Cardiac septum (tissue), 1 donor: ENCODE results near the gene ATP10A. TPM values are rescaled to one million over a fixed set of nuclear protein-coding genes. Genes with fewer than 3 reads are reported as not detected.

Source experiments
- DNase-seq: peaks from one replicate; pipeline ENCODE4 v3.0.0-alpha.2; 2020; ENCODE audit warnings: low spot score
- intact Hi-C: fragments of 100-400 bp; cut with DNase I; formaldehyde crosslinking; loops from one replicate; pipeline ENCODE4 v1.14.0; 2022
- total RNA-seq: library from RNA; stranded (reverse); fragmentation: NEBNext Ultra II Directional; extraction: Animal tissue kit (Norgen Biotek cat#: 25700); gene quantifications from one replicate; pipeline ENCODE4 v1.2.1, GENCODE V29; 2021
- donor health status: DM: no; HTN: no; CAD: no.

Gene ATP10A
- total RNA-seq, 1 donor from 2014 or later: 0.94 TPM

DNA sequence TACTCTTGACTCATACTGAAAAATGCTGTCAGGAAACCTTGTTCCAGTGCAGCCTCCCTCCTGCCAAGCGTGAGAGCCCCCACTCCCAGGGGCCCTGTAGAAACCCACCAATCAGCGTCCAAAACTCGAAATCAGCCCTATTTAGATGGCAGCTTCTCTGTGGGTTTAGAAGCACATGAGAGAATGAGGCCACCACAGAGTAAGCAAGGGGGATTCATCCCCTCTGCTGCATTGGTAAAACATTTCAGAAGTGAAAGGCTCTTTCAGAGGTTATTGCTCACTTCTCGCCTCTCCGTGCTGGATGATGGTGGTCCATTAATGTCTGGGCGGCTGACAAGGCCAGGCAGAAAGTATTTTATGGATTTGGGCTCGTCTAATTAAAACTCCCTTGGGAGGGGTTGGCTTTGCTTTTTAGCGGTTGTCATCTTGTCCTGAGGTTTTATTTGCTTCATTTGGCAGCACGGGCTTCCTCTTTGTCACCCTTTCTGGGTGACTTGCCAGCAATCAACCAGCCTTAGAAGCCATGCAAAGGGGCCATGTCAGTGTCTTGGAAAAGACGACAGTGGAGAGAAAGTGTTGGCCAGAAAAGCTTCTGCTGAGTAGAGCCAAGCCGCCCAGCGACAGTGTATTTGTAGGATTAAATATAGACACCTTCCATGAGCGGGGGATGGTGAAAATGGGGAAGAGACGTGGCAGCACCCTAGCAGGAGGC lies 145.5 kb downstream of the ATP10A start:
- DNase-seq: no peak
- intact Hi-C loops: no loop called here

DNA sequence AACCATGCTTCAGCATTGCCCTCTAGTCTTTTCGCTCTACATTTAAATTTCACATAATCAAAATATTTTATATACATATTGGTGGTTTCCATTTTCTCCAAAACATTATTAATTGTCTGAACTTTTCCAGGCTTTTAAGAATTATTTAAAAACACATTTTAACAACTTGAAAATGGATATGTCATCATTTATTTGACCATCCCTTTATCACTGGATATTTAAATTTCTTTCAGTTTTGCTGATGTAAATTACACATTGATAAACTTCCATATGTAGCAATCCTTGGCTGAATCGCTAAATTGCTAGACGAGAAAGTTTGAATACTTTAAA lies 146.0 kb downstream of the ATP10A start:
- intact Hi-C loops: no loop called here
- DNase-seq: no peak

DNA sequence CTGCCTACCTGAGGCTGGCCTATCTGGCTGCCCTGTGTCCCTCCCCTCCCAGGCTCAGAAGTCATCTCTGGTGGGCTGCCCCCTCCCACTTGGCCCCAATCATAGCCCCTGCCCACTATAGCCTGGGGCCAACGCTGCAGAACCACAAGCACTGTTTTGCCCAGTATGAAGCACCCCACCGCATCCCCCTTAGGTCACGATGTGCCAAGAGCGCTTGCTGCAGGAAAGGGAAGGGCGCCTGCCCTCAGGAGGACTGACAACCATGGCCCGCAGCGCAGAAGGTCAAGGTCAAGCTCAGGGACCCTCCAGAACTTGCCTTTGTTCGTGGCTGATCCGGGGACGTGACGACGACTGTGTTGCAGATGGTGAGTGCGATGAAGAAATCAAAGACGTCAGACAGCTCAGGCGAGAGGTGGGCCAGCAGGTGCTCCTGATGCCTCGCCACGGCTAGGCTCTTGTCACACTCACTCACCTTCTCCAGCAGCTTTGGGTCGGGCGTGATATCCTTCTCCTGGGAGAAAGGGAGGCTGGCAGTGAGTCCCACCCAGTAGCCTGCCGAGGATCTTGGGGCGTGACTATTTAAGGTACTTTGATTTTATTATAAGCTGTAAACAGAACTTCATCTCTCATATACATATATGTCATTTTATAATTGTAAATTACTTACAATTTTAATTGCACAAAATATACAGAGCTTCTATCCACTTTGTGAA lies 146.6 kb downstream of the ATP10A start:
- intact Hi-C loops: no loop called here
- peak; percentile 41 for DNase-seq

DNA sequence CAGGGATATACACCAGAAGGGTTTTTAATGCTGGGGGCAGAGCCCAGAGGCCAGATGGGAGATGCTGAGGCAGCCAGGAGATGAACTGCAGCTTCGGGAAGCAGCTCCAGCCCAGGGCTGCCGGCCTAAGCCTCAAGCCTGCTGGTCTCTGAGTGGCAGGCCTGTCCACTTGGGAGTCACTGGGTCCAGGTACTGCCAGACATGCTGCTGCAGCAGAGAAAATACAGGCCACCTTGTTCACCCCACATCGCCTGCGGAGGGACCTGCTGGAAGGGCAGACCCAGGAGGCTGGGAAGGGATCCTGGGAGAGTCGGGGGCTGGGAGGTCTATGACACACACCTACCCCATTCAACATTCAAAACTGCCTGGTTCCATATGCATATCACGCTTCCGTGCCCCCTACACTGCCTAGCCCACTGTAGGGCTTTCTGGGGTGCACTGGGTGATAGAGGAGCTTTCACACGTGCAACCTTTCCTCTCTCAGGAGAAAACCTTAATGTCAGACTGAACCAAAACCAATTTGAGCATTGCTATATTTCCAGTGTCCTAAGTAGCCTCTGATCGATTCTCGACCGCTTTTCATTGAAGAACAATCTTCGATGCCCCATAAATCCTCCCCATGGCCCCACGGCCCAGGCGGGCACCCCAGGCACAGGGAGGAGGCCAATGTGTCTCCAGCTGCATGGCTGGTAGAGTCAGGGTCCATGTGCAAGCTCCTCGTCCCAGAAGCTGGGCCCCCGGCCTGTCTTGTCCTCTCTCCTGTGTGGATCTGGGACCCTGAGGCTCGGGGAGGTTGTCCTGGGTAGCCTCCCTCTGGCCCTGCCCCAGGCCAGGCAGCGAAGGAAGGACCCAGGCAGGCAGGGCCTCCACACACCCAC lies 147.4 kb downstream of the ATP10A start:
- intact Hi-C loops: no loop called here
- peak; percentile 66 for DNase-seq

DNA sequence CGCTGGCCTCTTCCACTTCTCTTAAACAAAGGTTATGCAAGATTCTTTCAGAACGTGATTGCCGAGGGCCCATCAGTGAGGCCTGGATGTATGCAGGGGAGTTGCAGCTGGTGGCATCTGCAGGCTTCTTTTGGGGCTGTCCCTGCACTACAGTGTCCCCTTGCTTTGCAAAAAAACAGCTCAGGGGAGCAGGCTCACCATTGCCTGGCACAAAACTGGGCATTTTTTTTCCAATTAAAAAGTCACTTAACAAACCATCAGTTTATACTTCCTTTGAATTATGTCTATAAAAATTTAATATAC lies 148.6 kb downstream of the ATP10A start:
- DNase-seq: peak; percentile 20
- intact Hi-C loops: no loop called here

DNA sequence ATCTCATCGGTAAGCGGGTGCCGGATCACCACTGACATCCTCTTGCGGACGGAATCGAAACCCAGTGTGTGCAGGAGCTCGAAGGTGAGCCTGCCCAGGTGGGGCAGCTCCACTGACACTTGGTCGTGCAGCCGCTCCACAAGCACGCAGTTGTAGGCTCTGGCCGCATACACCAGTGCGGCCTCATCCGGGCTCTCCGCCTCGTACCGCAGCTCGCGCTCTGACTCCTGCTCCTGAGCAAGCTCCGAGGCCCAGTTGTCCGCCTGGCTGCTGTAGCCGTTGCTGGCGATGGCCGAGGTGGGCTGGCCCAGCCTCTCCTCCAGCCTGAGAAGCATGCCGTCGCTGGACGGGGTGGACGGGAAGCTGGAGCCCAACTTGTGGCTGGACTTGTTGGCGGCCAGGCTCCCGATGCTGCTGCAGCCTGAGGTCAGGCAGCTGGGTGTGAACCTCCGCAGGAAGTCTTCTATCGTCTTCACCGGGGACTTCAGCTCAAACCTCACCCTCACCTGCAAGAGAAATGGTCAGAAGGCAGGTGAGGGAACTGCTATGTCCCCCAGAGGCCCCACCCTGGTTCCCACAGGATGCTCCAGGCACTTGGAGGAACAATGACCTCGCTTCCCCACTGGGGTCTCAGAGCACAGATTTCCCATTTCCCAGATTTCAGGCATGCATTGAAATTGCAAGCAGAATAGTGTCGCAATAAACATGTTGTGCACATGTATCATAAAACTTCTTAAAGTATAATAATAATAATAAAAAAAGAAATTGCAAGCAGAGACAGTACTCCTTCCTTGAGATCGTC lies 149.2 kb downstream of the ATP10A start:
- peak; percentile 72 for DNase-seq
- intact Hi-C loops: no loop called here

DNA sequence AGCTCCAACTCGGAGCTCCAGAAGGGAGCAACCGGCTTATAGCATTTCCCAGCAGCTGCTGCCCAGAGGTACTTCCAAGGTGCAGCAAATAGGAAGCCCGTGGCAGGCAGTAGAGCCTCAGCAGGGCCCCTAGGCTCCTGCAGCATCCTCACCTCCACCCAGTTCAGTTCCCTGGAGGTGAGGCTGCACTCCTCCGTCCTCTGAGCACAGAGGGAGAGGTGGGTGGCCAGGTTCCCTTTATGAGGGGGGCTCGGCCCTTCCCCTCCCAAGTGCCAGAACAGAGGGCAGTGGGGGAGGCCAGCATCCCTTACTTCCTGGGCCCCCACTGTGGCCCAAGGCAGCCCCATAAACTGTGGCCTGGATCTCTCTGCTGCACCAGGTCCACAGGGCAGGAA lies 150.2 kb downstream of the ATP10A start:
- intact Hi-C loops: no loop called here
- peak; percentile 69 for DNase-seq

DNA sequence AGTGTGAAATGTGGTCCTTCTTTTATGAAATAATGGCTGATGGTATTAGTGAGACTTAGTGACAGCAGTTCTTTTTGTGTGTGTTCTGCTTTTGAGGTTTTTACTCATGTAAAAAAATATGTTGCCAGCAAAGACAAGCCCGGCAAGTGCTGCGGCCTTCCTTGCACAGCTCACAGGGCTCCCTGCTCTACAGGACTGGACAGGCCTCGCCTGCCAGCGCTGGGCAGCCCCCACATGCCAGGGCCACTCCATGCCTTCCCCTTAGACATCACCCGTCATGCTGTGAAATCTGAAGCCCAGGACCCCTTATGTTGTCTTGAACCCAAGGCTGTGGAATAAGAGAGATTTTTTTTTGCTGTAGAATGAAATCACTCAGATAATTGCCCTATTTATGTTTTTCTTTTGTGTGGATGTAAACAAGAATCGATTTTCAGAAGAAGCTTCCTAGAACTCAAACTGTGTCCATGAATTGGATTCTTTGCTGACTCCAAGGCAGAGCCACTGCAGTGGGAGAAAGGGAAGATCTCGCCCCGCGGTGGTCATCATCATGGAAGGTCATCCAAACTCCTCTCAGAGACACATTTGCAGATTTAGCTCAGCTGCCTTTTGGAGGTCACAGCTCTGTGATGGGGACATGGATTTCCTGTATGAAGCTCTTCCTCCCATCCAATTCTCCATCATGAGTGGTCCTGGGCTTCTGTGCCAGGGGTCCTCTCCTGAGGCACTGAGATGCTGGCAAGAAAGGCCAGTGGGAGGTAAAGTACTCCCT lies 150.8 kb downstream of the ATP10A start:
- intact Hi-C loops: no loop called here
- DNase-seq: peak; percentile 67

DNA sequence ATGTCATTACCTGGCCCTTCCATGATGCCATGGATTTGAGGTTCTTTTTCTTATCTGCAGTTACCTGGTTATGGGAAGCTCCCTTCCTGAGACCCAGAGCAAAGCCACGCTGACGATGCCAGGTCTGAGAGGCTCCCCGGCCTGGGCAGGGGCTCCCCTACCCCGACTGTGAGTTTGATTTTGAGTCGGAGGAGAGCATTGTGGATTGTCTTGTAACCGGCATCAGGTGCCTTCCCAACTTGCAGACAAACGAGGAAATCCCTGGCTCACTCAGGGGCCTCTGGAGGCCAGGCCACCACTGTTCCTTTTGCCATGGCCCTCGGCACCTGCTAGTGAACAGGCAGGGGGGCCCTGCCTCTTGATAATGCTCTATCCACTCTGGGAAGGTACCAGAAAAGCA lies 151.4 kb downstream of the ATP10A start:
- DNase-seq: peak; percentile 63
- intact Hi-C loops: no loop called here

DNA sequence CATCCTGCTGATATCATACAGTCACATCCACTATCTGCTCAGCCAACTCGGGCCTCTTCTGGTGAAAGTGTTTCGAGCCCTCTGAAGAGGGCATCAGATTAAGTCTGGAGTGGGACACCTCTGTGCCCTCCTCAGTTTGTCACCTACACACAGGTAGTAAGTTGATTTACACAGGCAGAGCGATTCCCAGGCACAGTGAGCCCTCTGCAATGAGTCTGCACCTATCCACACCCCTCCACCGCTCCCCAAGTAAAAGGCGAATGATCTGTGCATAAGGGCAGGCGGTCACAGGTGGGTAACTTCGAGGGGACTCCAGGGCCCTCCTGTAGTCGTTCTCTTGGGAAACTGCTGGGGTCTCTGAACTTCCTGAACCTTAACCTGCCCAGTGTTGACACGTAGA lies 152.0 kb downstream of the ATP10A start:
- peak; percentile 36 for DNase-seq
- intact Hi-C loops: no loop called here

DNA sequence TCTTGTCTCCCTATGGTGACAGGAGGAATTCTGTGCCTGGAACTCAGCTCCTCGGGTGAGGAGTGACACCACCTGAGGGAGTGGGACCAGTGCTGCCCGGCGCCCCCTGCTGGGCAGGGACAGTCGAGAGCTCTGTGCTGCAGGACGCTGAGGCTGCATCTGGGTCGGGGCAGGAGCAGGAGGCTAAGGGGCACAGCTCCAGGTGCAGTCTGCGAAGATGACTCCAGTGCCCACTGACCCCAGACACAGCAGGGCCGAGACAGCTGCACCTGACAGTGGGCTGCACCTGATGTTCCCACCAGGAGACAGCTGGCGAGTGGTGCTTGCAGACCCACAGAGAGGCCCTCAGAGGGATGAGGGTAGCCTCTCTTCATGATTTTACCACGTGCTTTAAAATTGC lies 152.9 kb downstream of the ATP10A start:
- DNase-seq: peak; percentile 73
- intact Hi-C loops: no loop called here

DNA sequence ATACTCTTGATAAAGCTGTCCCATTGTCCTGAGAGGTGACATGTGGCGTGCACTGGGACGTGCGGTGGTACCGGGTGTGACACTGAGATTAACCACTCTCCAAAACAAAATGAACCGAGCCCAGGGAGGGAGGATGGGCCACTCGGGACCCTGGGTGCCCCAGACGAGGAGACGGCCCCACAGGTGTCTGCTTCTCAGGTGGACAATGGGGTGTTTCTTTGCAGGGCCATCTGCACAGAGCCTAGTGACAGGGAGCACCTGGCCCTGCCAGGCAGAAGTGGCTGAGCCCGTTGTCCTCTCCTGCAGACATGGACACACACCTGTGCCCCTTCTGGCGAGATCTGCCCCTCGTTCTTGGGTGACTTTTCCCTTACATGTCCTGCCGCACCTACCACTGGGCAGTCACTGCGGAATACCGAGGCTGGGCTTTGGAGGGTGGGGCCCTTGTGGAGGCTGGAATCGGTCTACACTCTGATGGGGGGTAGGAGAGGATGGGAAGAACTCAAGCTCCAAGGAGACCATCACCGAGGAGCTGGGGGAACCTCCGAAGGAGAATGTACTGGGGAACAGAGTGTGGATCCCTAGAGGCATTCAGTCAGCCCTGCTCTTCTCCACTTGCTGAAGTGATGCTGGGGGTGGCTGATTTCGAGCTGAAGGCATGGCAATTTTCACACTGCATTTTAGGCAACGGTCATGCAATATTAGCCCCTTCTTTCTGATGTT lies 153.5 kb downstream of the ATP10A start:
- intact Hi-C loops: no loop called here
- peak; percentile 62 for DNase-seq

DNA sequence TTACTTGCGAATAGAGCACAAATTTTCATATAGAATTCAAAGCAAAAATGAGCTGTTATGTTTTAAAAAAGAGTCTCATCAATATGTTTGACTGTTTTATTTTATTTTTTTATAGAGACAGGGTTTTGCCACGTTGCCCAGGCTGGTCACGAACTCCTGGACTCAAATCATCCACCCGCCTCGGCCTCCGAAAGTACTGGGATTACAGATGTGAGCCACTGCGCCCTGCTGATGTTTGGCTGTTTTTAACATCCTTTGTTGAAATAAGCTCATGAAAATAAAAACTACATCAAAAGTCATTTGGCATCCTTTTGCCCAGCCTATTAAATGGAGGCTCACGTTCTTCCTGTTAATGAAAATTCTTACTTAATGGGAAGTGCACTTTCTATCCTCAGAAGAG lies 154.7 kb downstream of the ATP10A start:
- intact Hi-C loops: no loop called here
- DNase-seq: no peak

DNA sequence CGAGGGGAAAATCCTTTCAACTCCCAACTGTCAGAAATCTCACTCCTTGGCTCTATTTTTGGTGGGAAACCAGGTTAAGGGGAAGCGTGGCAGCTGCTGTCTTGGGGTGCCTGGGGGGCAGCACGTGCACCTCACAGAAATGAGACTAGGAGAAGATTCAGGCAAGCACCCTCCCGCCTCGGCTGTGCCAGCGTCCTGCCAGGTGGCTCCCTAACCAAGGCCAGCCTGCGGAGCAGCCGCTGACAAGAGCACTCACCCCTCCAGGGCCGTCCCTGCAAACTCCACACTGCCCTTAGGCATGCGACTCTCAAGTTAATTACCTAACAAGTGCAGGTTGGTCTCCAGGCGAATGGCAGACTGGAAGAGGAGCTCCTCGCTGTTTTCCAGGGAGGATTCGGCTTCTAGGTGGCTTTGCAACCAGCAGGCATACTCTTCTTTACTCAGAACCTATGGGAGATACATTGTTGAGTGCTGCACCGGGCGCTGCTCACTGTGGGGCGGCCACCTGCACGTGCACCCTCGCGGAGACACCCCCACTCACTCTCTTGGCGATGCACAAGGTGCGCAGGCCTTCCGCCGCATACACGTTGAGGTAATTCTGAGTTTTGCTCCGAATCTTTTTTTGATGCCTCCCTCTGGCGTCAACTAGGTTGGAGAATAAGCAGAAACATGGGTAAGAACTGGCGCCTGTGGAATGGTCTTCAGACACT lies 155.3 kb downstream of the ATP10A start:
- peak; percentile 67 for DNase-seq
- intact Hi-C loops: no loop called here

DNA sequence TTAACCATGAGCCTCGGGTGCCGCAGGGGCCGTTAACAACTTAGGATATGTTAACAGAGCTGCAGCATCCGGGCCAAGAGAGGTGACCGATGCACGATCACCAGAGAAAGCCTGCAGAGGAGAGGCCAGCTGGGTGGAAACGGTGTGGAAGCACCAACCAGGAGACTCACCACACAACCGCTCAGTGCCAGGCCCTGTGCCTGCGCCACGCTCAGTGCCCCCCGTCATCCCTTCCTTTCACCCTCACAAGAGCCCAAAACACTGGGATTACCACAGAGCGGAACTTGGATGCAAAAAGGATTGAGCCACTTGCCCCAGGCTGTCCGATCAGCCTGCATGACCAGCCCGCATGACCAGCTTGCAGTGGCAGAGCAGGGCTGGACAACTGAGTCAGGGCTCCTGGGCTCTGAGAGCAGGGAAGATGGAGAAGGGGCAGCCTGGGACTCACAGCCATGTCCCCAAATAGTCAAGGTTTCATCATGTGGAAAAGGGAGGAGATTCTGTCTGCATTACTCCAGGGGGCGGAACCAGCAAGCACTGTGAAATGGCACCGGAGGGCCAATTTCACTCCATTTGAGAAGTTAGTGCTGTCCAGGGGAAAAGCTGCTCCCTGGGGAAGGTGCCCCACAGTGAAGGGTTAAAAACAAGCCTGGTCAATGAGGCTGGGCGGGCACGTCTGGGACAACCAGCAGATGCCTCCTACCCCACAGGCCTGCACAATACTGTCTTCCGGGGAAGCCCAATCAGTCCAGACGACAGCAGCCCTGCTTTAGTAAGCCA lies 156.8 kb downstream of the ATP10A start:
- intact Hi-C loops: no loop called here
- peak; percentile 68 for DNase-seq

DNA sequence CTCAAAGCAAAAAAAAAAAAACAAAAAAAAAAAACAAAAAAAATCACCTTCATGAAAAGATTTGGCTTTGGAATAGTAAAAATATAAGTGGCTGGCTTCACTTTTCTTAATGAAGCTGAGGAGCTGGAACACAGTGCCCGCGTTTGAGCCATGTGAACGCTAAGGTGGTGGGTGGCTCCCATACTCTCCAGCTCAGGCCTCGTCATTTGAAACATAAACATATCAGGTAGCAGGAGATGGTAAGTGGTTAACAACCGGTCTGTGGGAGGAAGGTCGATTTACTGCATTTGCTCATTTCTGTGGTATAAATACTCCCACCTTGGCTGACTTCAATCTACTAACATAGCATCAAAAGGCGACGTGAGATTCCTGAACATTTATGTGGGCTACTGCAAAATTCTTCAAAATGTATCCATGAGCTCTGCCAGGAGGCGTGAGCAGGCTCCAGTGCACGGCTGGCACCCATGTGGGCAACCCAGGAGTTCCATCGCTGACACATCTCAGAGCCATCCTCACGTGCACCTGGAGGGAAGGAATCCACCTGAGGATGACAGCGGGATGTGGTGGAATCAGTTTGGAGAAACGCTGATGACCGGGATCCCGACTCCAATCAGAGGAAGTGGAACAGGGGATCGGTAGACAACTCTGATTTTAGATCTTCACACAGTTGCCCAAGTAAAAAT lies 157.6 kb downstream of the ATP10A start:
- peak; percentile 51 for DNase-seq
- intact Hi-C loops: no loop called here

DNA sequence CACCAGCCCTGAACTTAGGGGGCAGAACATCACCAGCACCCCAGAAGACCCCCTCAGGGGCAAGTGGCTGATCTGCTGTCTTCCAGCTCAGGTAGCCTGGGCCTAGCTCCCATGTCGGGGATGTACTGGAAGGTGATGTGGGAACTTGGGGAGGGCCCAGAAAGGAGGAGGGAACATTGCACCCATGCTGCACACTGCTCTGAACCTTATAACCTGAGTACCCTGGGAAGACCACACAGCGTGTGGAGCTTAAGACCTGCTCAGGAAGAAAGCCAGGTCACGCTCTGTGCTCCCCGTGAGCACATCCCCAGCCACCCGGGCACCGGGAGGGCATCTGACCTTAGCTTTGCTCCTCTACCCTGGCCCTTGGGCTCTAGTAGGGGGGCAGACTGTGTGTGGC lies 159.4 kb downstream of the ATP10A start:
- intact Hi-C loops: no loop called here
- DNase-seq: peak; percentile 69
